ENCODE measurements around the gene ACOT13. TPM values are rescaled to one million over a fixed set of nuclear protein-coding genes. Genes with fewer than 3 reads are reported as not detected.
"Not testable (repeated sequence)": the region's sequence is repeated elsewhere in the genome, so short reads cannot be mapped to it uniquely, and the experiment has no call there.

Gene ACOT13
- total RNA-seq, 4 donors from 2014 or later, result 5.6 to 16.8 (median 11.2) TPM

- no peak for TF ChIP-seq POLR2AphosphoS5 (IDR thresholded peaks at IDR 0.05)
- no peak for TF ChIP-seq EP300 (IDR thresholded peaks at IDR 0.05; ENCODE audit: low read depth)
- TF ChIP-seq CTCF (IDR thresholded peaks at IDR 0.05), result no peak
- TF ChIP-seq POLR2A (IDR thresholded peaks at IDR 0.05), result no peak
- 72 to 73% methylated on average over 7 of the region's 7 CpGs for WGBS, 2 donors (ENCODE audit: low coverage in 1 of 2)
- peaks cover 7 to 75% (median 52%) of the 10 kb centered on the region in 4 donors for H3K4me1 ChIP-seq
These were observed 2.6 kb upstream of the ACOT13 start for GRCh38 chr6:24664046-24664987.

GRCh38 chr6:24666097-24666640 is 708 bp upstream of the ACOT13 start:
- intact Hi-C loops (cut with DNase I; ENCODE audit: low total_unique reads) (no loop called here), in situ Hi-C loops (cut with MboI; ENCODE audit: low pct_ligation_motif_present in 1 of 4, low pct_unique_long_range_greater_than_20kb in 1 of 4, low sequenced_read_pairs in 3 of 4) (no loop called here)
- peak overlapping the region; percentile 50 to 89 (median 70) for H3K4me3 ChIP-seq
- WGBS, 2 donors (ENCODE audit: low coverage in 1 of 2), result 0% methylated on average over 4 to 26 of the region's 26 CpGs
- H3K4me1 ChIP-seq, result peaks cover 7 to 57% (median 37%) of the 10 kb centered on the region in 4 donors
- peak; percentile 56 for DNase-seq
- no peak for TF ChIP-seq POLR2A (IDR thresholded peaks at IDR 0.05)
- no peak for TF ChIP-seq EP300 (IDR thresholded peaks at IDR 0.05; ENCODE audit: low read depth)
- TF ChIP-seq POLR2AphosphoS5 (IDR thresholded peaks at IDR 0.05), result no peak
- no peak for TF ChIP-seq CTCF (IDR thresholded peaks at IDR 0.05)
- H3K9me3 ChIP-seq, result peaks cover 5 to 8% of the 10 kb centered on the region in 2 donors
- H3K27me3 ChIP-seq, result no peaks in the 10 kb centered on the region
- peak overlapping the region; percentile 92 to 97 (median 94) for H3K27ac ChIP-seq
- H3K36me3 ChIP-seq, result no peaks in the 10 kb centered on the region

More at GRCh38 chr6:24664046-24664987, 2.6 kb upstream of the ACOT13 start:
- Histone ChIP-seq H3K27me3 (no peaks in the 10 kb centered on the region), H3K27ac (peak overlapping the region; percentile 92 to 97 (median 94)), H3K36me3 (no peaks in the 10 kb centered on the region), H3K4me3 (peak overlapping the region in 3 of 4 donors; percentile 50 to 75 (median 64)), H3K9me3 (no peaks in the 10 kb centered on the region)
- in situ Hi-C loops (cut with MboI; ENCODE audit: low pct_ligation_motif_present in 1 of 4, low pct_unique_long_range_greater_than_20kb in 1 of 4, low sequenced_read_pairs in 3 of 4) (no loop called here), intact Hi-C loops (cut with DNase I; ENCODE audit: low total_unique reads) (no loop called here)
- DNase-seq, result peak; percentile 39

GRCh38 chr6:24667378-24667803 is 514 bp downstream of the ACOT13 start:
- no peak for TF ChIP-seq EP300 (IDR thresholded peaks at IDR 0.05; ENCODE audit: low read depth)
- peaks cover 7 to 47% (median 30%) of the 10 kb centered on the region in 4 donors for H3K4me1 ChIP-seq
- H3K4me3 ChIP-seq, result peak overlapping the region; percentile 50 to 89 (median 70)
- peaks cover 5 to 8% of the 10 kb centered on the region in 2 donors for H3K9me3 ChIP-seq
- no peaks in the 10 kb centered on the region for H3K36me3 ChIP-seq
- 0 to 4% methylated on average over 8 to 9 of the region's 9 CpGs for WGBS, 2 donors (ENCODE audit: low coverage in 1 of 2)
- H3K27me3 ChIP-seq, result no peaks in the 10 kb centered on the region
- in situ Hi-C loops (cut with MboI; ENCODE audit: low pct_ligation_motif_present in 1 of 4, low pct_unique_long_range_greater_than_20kb in 1 of 4, low sequenced_read_pairs in 3 of 4), result no loop called here
- peak overlapping the region; percentile 92 to 97 (median 94) for H3K27ac ChIP-seq
- intact Hi-C loops (cut with DNase I; ENCODE audit: low total_unique reads), result no loop called here
- peak; percentile 57 for DNase-seq

- H3K36me3 ChIP-seq; intact Hi-C loops (cut with DNase I; ENCODE audit: low total_unique reads); DNase-seq; in situ Hi-C loops (cut with MboI; ENCODE audit: low pct_ligation_motif_present in 1 of 4, low pct_unique_long_range_greater_than_20kb in 1 of 4, low sequenced_read_pairs in 3 of 4); H3K9me3 ChIP-seq; H3K27me3 ChIP-seq: not testable (repeated sequence)
- Histone ChIP-seq H3K27ac (peak overlapping the region; percentile 92 to 97 (median 94)), H3K4me3 (peak overlapping the region in 3 of 4 donors; percentile 50 to 75 (median 64)), H3K4me1 (peaks cover 7 to 38% (median 25%) of the 10 kb centered on the region in 4 donors)
- 93 to 94% methylated on average over 8 to 18 of the region's 18 CpGs for WGBS, 2 donors (ENCODE audit: low coverage in 1 of 2)
These were observed 1.5 kb downstream of the ACOT13 start for GRCh38 chr6:24668066-24668996.
